Measurements from ENCODE around the gene CCDC57. TPM values are rescaled to one million over a fixed set of nuclear protein-coding genes. Genes with fewer than 3 reads are reported as not detected.

The CCDC57 gene
- polyA plus RNA-seq, 1 donor from 2014 or later: 70.9 TPM

DNA sequence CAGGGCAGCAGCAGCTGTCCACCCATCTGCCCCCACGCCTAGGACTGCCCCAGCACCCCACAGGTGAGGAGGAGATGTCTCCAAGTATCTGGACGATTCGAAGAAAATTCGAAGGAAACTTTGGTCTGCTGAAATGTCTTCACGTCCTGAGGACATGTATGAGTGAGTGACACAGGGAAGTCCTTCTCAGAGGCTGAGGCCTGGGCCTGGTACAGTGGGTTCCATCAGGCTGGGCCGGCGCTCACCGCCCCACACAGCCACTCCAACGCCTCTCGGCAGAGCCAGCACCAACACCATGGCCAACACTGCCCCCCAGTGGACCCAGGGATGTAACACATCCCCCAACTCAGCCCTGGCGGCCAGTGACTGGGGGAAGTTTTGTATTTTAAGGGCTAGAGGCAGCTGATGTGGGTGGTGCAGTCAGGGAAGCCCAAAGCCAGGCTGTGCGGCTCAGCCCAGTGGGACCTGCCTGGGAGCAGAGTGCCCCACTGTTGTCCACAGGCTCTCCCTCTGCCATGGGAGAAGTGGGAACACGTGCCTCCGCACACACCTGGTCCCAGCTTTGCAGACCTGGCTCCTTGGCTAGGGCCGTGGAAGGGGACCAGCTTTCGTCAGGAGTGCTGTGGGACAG lies 58.8 kb downstream of the CCDC57 start:
- Histone ChIP-seq H3K4me2 (ENCODE audit: low read length) (no peak overlapping the region), H3K9me3 (ENCODE audit: low read length) (no peaks in the 10 kb centered on the region), H3K27ac (ENCODE audit: low read length) (no peak overlapping the region), H3K9ac (ENCODE audit: low read length) (no peak overlapping the region), H3K27me3 (ENCODE audit: insufficient read depth, low read depth, low read length) (no peaks in the 10 kb centered on the region), H3K9me2 (ENCODE audit: insufficient read depth, low read length) (no peaks in the 10 kb centered on the region), H3F3A (ENCODE audit: insufficient read depth, low read length, poor library complexity, severe bottlenecking) (no peaks in the 10 kb centered on the region), H2AFZ (ENCODE audit: low read depth, low read length) (no peak overlapping the region), H3K4me3 (ENCODE audit: low read length) (no peak overlapping the region), H3K36me3 (ENCODE audit: insufficient read depth, low read length) (no peaks in the 10 kb centered on the region), H3K79me2 (replicated peaks; ENCODE audit: insufficient read depth, low read length) (no peaks in the 10 kb centered on the region), H4K20me1 (ENCODE audit: insufficient read depth) (no peaks in the 10 kb centered on the region)
- TF ChIP-seq SMC3 (conservative IDR thresholded peaks at IDR 0.05; ENCODE audit: poor library complexity) (peak; percentile 80), RAD21 (conservative IDR thresholded peaks at IDR 0.05) (peak; percentile 80), CTCF (IDR thresholded peaks at IDR 0.05; ENCODE audit: poor library complexity, severe bottlenecking) (peak; percentile 83), TAF1 (IDR thresholded peaks at IDR 0.05; ENCODE audit: low read depth) (no peak)
- TF ChIP-seq, protein P1, sequence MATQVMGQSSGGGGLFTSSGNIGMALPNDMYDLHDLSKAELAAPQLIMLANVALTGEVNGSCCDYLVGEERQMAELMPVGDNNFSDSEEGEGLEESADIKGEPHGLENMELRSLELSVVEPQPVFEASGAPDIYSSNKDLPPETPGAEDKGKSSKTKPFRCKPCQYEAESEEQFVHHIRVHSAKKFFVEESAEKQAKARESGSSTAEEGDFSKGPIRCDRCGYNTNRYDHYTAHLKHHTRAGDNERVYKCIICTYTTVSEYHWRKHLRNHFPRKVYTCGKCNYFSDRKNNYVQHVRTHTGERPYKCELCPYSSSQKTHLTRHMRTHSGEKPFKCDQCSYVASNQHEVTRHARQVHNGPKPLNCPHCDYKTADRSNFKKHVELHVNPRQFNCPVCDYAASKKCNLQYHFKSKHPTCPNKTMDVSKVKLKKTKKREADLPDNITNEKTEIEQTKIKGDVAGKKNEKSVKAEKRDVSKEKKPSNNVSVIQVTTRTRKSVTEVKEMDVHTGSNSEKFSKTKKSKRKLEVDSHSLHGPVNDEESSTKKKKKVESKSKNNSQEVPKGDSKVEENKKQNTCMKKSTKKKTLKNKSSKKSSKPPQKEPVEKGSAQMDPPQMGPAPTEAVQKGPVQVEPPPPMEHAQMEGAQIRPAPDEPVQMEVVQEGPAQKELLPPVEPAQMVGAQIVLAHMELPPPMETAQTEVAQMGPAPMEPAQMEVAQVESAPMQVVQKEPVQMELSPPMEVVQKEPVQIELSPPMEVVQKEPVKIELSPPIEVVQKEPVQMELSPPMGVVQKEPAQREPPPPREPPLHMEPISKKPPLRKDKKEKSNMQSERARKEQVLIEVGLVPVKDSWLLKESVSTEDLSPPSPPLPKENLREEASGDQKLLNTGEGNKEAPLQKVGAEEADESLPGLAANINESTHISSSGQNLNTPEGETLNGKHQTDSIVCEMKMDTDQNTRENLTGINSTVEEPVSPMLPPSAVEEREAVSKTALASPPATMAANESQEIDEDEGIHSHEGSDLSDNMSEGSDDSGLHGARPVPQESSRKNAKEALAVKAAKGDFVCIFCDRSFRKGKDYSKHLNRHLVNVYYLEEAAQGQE (IDR thresholded peaks at IDR 0.05; ENCODE audit: borderline replicate concordance): no peak

DNA sequence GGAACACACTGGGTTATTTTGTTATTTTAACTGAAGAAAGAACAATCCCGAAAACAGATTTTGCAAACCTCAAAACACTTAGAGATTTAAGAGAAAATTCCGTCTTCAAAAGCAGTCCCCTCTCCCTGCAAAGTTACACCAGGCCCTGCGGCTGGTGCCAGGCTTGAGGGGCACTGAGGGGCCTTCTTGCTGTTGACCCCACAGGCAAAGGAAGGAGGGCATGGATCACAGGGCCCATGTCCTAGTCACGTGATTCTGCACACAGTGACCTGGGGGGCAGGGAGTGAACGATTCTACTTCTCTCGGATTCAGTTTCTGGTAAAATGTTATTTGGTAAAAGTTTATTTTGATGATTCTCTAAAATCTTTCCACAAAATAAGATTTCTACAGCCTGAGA lies 59.3 kb downstream of the CCDC57 start:
- Histone ChIP-seq H4K20me1 (ENCODE audit: insufficient read depth) (no peaks in the 10 kb centered on the region), H3K4me3 (ENCODE audit: low read length) (no peak overlapping the region), H3F3A (ENCODE audit: insufficient read depth, low read length, poor library complexity, severe bottlenecking) (no peaks in the 10 kb centered on the region), H3K27ac (ENCODE audit: low read length) (no peak overlapping the region), H3K9me3 (ENCODE audit: low read length) (no peaks in the 10 kb centered on the region), H2AFZ (ENCODE audit: low read depth, low read length) (no peak overlapping the region), H3K36me3 (ENCODE audit: insufficient read depth, low read length) (no peaks in the 10 kb centered on the region), H3K27me3 (ENCODE audit: insufficient read depth, low read depth, low read length) (no peaks in the 10 kb centered on the region), H3K9ac (ENCODE audit: low read length) (no peak overlapping the region), H3K9me2 (ENCODE audit: insufficient read depth, low read length) (no peaks in the 10 kb centered on the region), H3K79me2 (replicated peaks; ENCODE audit: insufficient read depth, low read length) (no peaks in the 10 kb centered on the region), H3K4me2 (ENCODE audit: low read length) (no peak overlapping the region)
- TF ChIP-seq POLR2AphosphoS5 (IDR thresholded peaks at IDR 0.05): no peak
- no peak for TF ChIP-seq EP300 (conservative IDR thresholded peaks at IDR 0.05; ENCODE audit: poor library complexity, severe bottlenecking)
- no peak for TF ChIP-seq TAF1 (IDR thresholded peaks at IDR 0.05; ENCODE audit: low read depth)
- no peak for TF ChIP-seq MXI1 (conservative IDR thresholded peaks at IDR 0.05; ENCODE audit: poor library complexity, severe bottlenecking)
- TF ChIP-seq, protein P1 (IDR thresholded peaks at IDR 0.05; ENCODE audit: borderline replicate concordance): no peak
- TF ChIP-seq CTCF (IDR thresholded peaks at IDR 0.05; ENCODE audit: poor library complexity, severe bottlenecking): no peak
- TF ChIP-seq SMC3 (conservative IDR thresholded peaks at IDR 0.05; ENCODE audit: poor library complexity): no peak
- TF ChIP-seq RAD21 (conservative IDR thresholded peaks at IDR 0.05): no peak
- TF ChIP-seq EZH2 (IDR thresholded peaks at IDR 0.05; ENCODE audit: borderline replicate concordance, insufficient read depth, low read length, poor library complexity, severe bottlenecking): no peak

Measured in neural cell (in vitro differentiated cells).